GM18951 (cell line): ENCODE measurements around the gene CFD.
"Not testable (repeated sequence)": the region's sequence is repeated elsewhere in the genome, so short reads cannot be mapped to it uniquely, and the experiment has no call there.

Experiments
- POLR2A ChIP-seq: IDR thresholded peaks from 4 replicates; pipeline ENCODE4 v1.6.1; 2011; ENCODE audit warnings: mild to moderate bottlenecking; ENCODE audit not compliant: insufficient read length, insufficient read depth; ENCODE audit errors: extremely low read depth
- in situ Hi-C: fragments of 300-500 bp; cut with MboI; formaldehyde crosslinking; loops from one replicate; pipeline ENCODE4 v1.12.0; 2022; ENCODE audit warnings: low sequenced_read_pairs, mixed read lengths, inconsistent platforms; ENCODE audit not compliant: unreplicated experiment

CFD gene

GRCh38 chr19:821231-821824 lies 38.1 kb upstream of the CFD start:
- in situ Hi-C loops, result no loop called here
- TF ChIP-seq POLR2A, result no peak

DNA sequence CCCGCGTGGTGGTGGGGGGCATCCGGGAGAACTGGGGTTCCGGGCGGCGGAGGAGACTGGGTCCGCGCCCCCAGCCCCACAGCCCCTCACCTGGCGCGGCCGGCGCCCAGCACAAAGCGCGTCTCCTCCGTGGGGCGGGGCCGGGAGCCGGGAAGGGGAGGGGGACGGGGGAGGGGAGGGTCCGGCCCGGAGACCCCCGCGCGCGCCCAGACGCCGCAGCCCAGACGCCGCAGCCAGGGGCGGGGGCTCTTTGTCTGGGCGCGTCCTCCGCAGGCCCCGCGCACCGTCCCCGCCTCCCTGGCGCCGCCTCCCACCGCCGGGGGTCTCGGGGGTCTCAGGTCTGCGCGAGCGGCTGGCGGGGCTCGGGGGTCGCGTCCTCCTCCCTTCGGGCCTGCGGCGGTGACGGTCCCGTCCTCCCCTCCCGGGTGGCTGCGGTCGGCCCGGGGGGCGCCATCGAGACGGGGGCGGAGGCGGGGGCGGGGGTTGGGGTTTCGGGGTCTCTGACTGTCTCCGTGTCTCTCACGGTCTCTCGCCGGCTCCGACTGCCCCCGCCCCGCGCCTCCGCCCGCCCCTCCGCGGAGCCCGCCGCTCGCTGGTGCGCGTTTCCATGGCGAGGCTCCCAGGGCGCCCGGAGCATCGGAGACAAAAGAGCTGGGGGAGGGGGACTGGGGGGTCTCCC lies 37.5 kb upstream of the CFD start, which contains the start of gene PLPPR3:
Gene PLPPR3, minus strand, starts transcription at position 131 of the 679 bp plus-strand sequence. CDS start 396 bp downstream, outside the sequence.
- in situ Hi-C loops, result no loop called here

GRCh38 chr19:823565-824121 lies 35.8 kb upstream of the CFD start:
- no peak for TF ChIP-seq POLR2A
- in situ Hi-C loops, result no loop called here

More for the DNA sequence above, 37.5 kb upstream of the CFD start, which contains the start of gene PLPPR3:
- no peak for TF ChIP-seq POLR2A

- TF ChIP-seq POLR2A, result no peak
- in situ Hi-C loops, result no loop called here
Measured at GRCh38 chr19:824885-825284, 34.6 kb upstream of the CFD start.

GRCh38 chr19:825897-826644 lies 33.4 kb upstream of the CFD start:
- no peak for TF ChIP-seq POLR2A
- in situ Hi-C loops, result no loop called here

GRCh38 chr19:827314-827709 lies 32.2 kb upstream of the CFD start:
- no peak for TF ChIP-seq POLR2A
- in situ Hi-C loops, result no loop called here

GRCh38 chr19:827710-828321 lies 31.6 kb upstream of the CFD start, which contains the start of gene AZU1:
Gene AZU1, plus strand, starts transcription at chr19:827837. Its CDS starts 10 bp downstream, at chr19:827847.
- TF ChIP-seq POLR2A, result no peak
- in situ Hi-C loops, result no loop called here

DNA sequence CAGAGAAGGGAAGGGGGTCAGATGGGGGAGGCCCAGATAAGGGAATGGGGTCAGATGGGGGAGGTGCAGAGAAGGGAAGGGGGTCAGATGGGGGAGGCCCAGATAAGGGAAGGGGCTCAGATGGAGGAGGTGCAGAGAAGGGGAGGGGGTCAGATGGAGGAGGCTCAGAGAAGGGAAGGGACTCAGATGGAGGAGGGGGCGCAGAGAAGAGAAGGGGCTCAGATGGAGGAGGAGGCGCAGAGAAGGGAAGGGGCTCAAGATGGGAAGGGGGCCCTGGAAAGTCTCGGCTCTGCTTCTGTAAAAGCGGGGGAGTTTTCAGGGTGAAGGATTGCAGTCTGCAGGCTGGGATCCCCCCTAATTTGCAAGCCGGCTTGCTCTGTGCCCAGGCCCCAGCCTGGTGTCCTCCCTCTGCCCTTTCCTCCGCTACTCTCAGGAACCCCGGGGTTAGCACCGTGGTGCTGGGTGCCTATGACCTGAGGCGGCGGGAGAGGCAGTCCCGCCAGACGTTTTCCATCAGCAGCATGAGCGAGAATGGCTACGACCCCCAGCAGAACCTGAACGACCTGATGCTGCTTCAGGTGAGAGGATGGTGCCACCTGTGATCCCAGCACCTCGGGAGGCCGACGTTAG lies 30.2 kb upstream of the CFD start:
- TF ChIP-seq POLR2A, result no peak
- in situ Hi-C loops, result no loop called here

GRCh38 chr19:831407-832369 lies 27.8 kb upstream of the CFD start:
- in situ Hi-C loops, result no loop called here
- TF ChIP-seq POLR2A, result no peak

DNA sequence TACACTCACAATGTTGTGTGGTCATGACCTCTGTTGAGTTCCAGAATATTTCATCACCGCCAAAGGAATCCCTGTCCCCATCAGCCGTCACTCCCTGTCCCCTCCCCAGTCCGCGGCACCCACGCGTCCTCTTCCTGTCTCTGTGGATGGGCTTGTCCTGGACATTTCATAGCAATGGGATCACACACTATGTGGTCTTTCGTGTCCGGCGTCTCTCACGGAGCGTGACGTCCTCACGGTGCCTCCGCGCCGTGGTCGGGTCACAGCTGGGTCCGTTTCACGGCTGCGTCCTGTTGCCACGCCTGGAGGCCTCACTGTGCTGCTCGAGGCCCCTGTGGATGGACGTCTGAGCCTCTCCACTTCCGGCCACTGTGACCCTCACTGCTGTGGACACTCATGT lies 25.2 kb upstream of the CFD start:
- in situ Hi-C loops, result no loop called here
- no peak for TF ChIP-seq POLR2A

GRCh38 chr19:835210-835810 lies 24.2 kb upstream of the CFD start:
- no peak for TF ChIP-seq POLR2A
- in situ Hi-C loops, result no loop called here

- in situ Hi-C loops, result no loop called here
- no peak for TF ChIP-seq POLR2A
Measured at GRCh38 chr19:840519-841206, 18.8 kb upstream of the CFD start, which contains the start of gene PRTN3. Gene PRTN3, plus strand, starts transcription at chr19:840999. Its CDS starts 10 bp downstream, at chr19:841009.

- in situ Hi-C loops, result not testable (repeated sequence)
Measured at GRCh38 chr19:842802-843179, 16.7 kb upstream of the CFD start.
